Measurements from ENCODE around the gene COL7A1. TPM values are rescaled to one million over a fixed set of nuclear protein-coding genes. Genes with fewer than 3 reads are reported as not detected.

COL7A1 gene
- total RNA-seq, 1 experiment from 2014 or later = 4.2 TPM

Small RNAs within 50 kb of the gene (small RNA-seq; reads per million reads assigned to genes)
- not detected for gene MIR6823

Other genes with a start within 250 kb of the COL7A1 start
- not detected in 2 replicates for gene FBXW12, start 223.1 kb downstream of the COL7A1 start, total RNA-seq (2014; rRNA removed; shearing (Covaris generic))
- gene PLXNB1, start 165.2 kb downstream of the COL7A1 start, total RNA-seq (2014; rRNA removed; shearing (Covaris generic)) = 5.8 and 12.3 TPM in 2 replicates
- gene CCDC51, start 155.2 kb downstream of the COL7A1 start, total RNA-seq (2014; rRNA removed; shearing (Covaris generic)) = 53.4 and 69.9 TPM in 2 replicates
- gene TMA7, start 155.1 kb downstream of the COL7A1 start, total RNA-seq (2014; rRNA removed; shearing (Covaris generic)) = 368 and 782 TPM in 2 replicates
- 22.9 and 29.2 TPM in 2 replicates for gene ATRIP, start 148.6 kb downstream of the COL7A1 start, total RNA-seq (2014; rRNA removed; shearing (Covaris generic))
- 171 and 206 TPM in 2 replicates for gene SHISA5, start 91.2 kb downstream of the COL7A1 start, total RNA-seq (2014; rRNA removed; shearing (Covaris generic))
- 23.8 and 27.2 TPM in 2 replicates for gene PFKFB4, start 38.5 kb downstream of the COL7A1 start, total RNA-seq (2014; rRNA removed; shearing (Covaris generic))
- 20.4 and 21.4 TPM in 2 replicates for gene UCN2, start 31.5 kb downstream of the COL7A1 start, total RNA-seq (2014; rRNA removed; shearing (Covaris generic))
- 359 and 364 TPM in 2 replicates for gene UQCRC1, start 14.3 kb upstream of the COL7A1 start, total RNA-seq (2014; rRNA removed; shearing (Covaris generic))
- not detected in 2 replicates for gene TMEM89, start 26.4 kb upstream of the COL7A1 start, total RNA-seq (2014; rRNA removed; shearing (Covaris generic))
- gene SLC26A6, start 40.1 kb upstream of the COL7A1 start, total RNA-seq (2014; rRNA removed; shearing (Covaris generic)) = 21.9 and 23.6 TPM in 2 replicates
- gene CELSR3, start 67.6 kb upstream of the COL7A1 start, total RNA-seq (2014; rRNA removed; shearing (Covaris generic)) = 3.5 and 3.8 TPM in 2 replicates
- 34.2 and 39.2 TPM in 2 replicates for gene NCKIPSD, start 90.6 kb upstream of the COL7A1 start, total RNA-seq (2014; rRNA removed; shearing (Covaris generic))
- 45.8 and 65.7 TPM in 2 replicates for gene IP6K2, start 121.9 kb upstream of the COL7A1 start, total RNA-seq (2014; rRNA removed; shearing (Covaris generic))

All from HT1080 (cell line).